Skin of body (tissue), 2 donors: ENCODE measurements around the gene TNRC18. TPM values are rescaled to one million over a fixed set of nuclear protein-coding genes. Genes with fewer than 3 reads are reported as not detected.

ENCODE experiments used
- DNase-seq: peaks from one replicate; lab custom pipeline; 2025; lab: John Stamatoyannopoulos, UW
- total RNA-seq: library from RNA; depleted of rRNA; stranded (reverse); fragments of >200 nt; gene quantifications from one replicate; pipeline ENCODE4 v1.2.3, GENCODE V29; 2014

The TNRC18 gene
- total RNA-seq, 1 donor from 2014 or later, result 63.4 TPM

- no peak for DNase-seq
Observed at GRCh38 chr7:5406957-5407945, 16.4 kb downstream of the TNRC18 start.

- DNase-seq, result peak; percentile 37
Observed at GRCh38 chr7:5404421-5404826, 19.2 kb downstream of the TNRC18 start.

- DNase-seq, result no peak
Observed at GRCh38 chr7:5403442-5403841, 20.2 kb downstream of the TNRC18 start.

GRCh38 chr7:5397736-5398135 lies 25.9 kb downstream of the TNRC18 start:
- no peak for DNase-seq

DNA sequence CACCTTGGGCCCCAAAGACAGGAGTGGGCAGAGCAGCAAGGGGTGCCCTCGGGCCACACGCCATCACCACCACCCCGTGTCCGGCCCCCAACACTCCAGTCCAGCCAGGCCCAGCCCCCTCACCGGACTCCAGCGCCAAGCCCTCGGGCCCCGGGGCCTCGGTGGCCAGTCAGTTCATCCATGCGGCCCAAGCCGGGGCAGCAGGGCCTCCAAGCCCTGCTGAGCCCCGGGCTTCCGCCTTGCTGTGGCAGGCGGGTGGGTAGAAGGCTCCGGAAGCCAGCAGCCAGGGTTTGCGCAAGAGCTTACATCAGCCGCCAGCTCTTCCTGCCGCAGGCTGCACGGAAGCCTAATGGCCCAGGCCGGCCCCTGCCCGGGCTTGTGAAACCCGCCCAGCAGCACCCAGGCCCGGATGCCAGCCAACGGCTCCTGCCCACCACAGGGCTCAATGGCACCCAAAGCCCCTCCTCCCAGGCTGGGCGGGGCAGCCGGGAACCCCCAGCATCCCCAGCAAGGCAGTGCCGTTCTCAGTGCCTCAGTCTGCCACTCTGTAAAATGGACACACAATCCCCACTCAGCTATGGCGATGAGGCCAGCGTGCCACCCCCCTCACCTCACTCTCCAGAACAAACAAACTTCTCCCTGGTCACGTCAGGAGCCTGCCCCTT lies 26.5 kb downstream of the TNRC18 start:
- DNase-seq, result no peak

DNA sequence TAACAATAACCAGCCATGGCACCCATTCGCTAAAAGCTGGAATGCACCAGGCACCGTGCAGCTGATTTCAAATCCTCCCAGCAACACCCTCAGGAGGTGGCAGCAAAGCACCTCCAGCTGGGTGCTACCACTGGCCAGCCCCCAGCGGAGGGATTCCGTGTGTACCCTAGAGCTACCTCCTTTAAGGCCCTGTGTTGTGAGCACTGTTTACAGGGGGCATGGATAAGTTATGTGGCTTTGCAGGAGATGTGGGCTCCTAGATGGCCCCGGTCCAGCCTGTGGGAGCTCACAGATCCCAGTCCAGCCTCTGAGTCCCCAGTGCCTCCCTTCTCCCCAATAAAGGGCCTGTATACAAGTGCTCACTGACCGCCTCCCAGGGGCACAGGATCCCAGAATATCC lies 27.1 kb downstream of the TNRC18 start:
- no peak for DNase-seq

- no peak for DNase-seq
Observed at GRCh38 chr7:5395246-5395645, 28.4 kb downstream of the TNRC18 start.

DNA sequence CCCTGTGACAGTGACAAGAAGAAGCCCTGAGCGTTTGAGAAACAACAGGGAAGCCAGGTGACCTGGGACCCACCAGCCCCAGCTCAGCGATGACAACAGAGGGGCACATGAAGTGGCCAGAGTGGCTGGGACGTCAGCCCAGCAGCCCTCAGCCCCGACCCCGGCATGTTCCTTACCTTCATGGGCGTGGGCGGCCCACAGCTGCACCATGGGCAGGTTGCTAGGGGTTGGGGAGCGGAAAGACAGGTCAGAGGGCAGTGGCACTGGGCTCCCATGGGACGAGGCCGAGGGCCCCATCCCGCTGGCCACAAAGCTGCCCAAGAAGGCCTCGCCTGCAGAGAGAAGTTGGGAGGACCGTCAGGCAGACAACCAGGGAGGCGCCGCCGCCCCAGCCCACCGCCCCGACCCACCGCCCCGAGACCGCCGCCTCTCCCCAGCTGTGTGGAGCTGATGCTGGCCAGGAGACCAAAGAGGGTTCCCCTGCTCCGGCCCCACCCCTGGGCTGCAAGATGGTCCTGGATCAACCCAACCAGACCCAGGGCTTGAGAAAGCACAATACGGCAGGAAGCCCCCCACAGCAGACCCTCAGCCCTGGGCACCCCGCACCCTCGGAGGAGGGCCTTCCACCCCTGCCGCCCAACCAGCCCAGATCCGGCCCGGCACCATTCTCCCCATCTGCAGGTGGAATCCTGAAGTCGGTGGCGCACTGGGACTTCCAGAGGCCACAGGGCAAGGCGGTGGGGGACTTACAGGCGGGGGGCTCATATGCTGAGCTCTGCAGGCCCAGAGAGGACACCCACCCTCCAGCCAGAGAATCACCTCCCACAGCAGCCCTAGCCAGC lies 29.1 kb downstream of the TNRC18 start:
- DNase-seq, result no peak

GRCh38 chr7:5393748-5394147 lies 29.9 kb downstream of the TNRC18 start:
- no peak for DNase-seq

GRCh38 chr7:5393328-5393727 lies 30.3 kb downstream of the TNRC18 start:
- no peak for DNase-seq

DNA sequence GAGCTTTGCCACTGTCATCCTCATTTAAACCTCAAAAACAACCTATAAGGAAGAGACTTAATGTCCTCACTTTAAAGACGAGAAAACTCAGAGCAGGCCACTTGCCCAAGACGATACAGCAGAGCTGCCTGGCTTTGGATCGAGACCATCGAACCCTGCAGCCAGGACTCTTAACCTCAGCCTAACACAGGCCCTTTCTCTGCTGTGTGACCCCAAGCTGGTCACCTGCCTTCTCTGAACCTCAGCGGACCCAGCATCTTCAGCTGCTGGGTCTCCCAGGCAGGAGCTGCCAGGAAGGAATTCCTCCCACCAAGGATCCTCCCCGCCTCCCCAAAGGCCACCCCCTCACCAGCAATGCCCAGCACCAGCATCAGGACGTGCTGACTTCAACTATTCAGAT lies 32.7 kb downstream of the TNRC18 start:
- no peak for DNase-seq

DNA sequence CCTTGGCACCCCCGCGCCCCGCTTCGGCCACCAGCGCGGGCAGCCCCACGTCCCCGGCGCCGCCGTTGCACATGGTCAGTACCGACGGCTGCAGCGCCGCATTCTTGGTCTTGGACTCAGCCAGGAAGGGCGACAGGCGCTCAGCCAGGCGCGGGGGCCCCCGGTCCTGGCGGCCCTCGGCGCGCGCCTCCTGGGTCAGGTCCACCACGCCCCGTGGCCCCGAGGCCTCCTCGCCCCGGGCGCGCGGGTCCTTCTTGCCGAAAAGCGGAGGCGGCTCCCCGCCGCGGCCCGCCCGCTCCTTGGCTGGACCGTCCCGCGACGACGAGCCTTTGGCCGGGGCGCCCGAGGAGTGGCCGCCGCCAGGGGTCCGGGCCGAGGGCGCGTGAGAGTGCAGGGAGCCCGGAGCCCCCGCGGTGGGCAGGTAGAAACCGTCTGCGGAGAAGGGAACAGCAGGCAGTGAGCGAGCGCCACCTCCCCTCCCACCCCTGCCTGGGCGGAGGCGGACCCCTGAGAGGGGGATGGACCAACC lies 34.7 kb downstream of the TNRC18 start:
- no peak for DNase-seq

GRCh38 chr7:5388273-5388901 lies 35.2 kb downstream of the TNRC18 start:
- no peak for DNase-seq

DNA sequence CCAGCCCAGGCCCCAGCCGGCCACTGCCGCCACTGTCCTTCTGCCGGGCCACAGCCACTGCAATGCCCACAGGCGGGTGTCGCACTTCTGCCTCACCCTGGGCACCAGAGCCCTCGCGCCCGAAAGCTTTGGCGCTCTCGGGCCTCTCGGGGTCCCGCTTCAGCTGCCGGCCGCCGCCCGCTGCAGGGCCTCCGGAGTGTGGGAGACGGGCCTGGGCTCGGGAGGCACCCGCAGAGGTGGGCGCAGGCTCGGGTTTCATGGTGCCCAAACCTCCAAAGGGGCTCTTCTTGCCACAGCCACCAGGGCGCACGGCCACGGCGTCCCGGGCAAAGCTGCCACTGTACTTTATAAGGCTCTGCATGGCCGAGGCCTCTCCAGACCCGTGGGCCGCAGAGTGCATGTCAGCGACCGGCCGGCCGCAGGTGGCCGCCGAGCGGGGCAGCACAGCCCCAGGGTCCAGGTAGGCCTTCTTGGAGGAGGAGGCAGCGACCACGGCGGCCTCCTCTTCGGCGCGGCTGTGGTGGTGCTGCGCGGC lies 35.9 kb downstream of the TNRC18 start:
- no peak for DNase-seq

DNA sequence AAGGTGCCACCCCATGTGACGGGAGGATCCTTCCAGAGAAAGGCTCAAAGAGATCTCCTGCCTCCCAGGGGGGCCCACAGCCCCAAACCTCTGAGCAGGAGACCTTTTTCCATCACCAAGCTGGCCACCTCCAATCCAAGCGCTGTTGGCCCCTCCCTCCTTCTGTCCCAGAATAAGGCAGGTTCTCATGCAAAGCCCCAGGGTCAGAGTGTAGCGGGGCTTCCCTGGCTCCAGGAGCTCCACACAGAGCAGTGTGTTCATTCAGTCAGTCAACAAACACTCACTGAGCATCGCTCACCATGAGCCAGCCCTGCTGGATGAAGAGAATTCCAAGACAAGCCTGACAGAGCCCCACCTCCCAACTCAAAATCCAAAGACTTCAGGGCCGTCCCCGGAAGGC lies 39.0 kb downstream of the TNRC18 start:
- DNase-seq, result no peak

DNA sequence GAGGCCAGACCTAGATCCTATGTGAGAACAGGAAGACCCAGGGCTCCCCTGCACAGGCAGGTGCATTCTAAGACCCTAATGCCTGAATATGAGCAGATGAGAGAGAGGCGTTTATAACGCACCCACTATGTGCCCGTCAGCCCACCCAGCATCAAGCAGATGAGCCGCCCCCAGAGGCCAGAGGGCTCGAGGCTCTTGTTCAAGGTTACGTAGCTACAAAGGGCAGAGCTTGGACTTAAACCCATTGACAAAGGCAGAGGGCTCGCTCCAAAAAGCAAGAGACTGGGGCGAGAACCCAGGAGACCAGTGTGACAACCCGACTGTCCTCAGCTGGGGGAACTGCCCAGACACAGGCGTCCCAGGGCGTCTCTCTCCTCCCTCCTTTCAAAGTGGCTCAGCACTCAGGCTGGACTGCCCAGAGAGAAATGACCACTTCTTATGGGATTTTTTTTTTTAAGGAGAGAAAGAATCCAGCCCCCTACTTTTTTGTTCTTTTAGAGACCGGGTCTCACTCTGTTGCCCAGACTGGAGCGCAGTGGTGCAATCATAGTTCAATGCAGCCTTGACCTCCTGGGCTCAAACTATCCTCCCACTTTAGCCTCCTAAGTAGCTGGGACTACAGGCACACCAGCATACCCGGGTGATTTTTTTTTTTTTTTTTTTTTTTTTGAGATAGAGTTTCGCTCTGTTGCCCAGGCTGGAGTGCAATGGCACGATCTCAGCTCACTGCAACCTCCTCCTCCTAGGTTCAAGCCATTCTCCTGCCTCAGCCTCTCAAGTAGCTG lies 40.1 kb downstream of the TNRC18 start:
- no peak for DNase-seq

GRCh38 chr7:5382281-5382892 lies 41.2 kb downstream of the TNRC18 start:
- peak; percentile 55 for DNase-seq

DNA sequence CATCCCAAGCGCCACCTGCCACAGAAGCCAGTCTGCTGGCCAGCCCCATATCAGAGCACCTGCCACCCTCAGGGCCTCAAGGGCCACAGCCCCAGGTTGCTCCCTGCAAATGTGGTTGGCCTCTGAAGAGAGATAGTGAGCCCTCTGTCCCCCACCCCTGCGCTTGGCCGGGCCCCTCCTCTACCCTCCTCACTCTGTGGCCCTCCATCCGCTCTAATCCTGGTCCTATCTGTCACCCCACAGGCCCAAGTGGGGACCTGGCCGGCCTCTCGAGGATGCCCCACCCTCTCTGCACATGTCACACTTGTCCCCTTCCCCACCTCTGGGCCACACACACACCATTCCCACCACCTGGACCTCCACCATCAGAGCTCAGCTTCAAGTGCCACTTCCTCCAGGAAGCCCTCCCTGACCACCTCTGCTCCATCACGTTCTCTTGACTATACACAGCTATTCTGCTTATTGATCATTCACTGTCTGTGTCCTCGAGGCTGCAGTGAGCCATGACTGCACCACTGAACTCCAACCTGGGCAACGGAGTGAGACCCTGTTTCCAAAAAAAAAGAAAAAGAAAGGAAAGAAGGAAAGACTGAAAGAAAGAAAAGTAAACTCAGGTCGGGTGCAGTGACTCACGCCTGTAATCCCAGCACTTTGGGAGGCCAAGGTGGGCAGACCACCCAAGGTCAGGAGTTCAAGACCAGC lies 42.4 kb downstream of the TNRC18 start:
- no peak for DNase-seq
